Naive thymus-derived CD4-positive, alpha-beta T cell (primary cell): ENCODE data around the gene MAGEB2. TPM values are rescaled to one million over a fixed set of nuclear protein-coding genes. Genes with fewer than 3 reads are reported as not detected.

Source experiments
- ATAC-seq: fragments of 150-1000 bp; cut with Tn5 transposase; 2 replicates; pipeline ENCODE4 v1.10.0; 2021; ENCODE audit warnings: mild to moderate bottlenecking, moderate library complexity
- CTCF ChIA-PET: fragments of 350-600 bp; sonication (Branson Sonifier 250); formaldehyde crosslinking; loops from one replicate; lab custom pipeline; 2021; ENCODE audit warnings: antibody characterized with exemption; lab: Charles Lee
- POLR2A ChIA-PET: fragments of 350-600 bp; sonication (Branson Sonifier 250); formaldehyde crosslinking; loops from one replicate; lab custom pipeline; 2021; ENCODE audit warnings: antibody characterized with exemption, inconsistent platforms; lab: Charles Lee
- DNase-seq, 9 donors: peaks; one replicate each; pipeline versions ENCODE4 v3.0.0 to v3.0.0-alpha.2; 2020 to 2022; ENCODE audit warnings: mixed read lengths in 1 of 9
- H3K27ac ChIP-seq: one replicate; pipeline ENCODE4 v1.7.0; 2013; ENCODE audit warnings: mild to moderate bottlenecking, low read depth, low read length, moderate library complexity
- H3K27me3 ChIP-seq, 2 donors: one replicate each; pipeline ENCODE4 v1.7.0; 2013; ENCODE audit warnings: low read length in 2 of 2, mild to moderate bottlenecking in 2 of 2, moderate library complexity in 2 of 2; ENCODE audit not compliant: control insufficient read depth in 2 of 2, insufficient read depth in 2 of 2
- H3K36me3 ChIP-seq, 3 experiments: 1 replicate in 2 of 3; 2 replicates in 1 of 3; pipeline ENCODE4 v1.7.0; 2013; ENCODE audit warnings: low read length in 3 of 3, mild to moderate bottlenecking in 3 of 3, moderate library complexity in 1 of 3; ENCODE audit not compliant: insufficient read depth in 3 of 3, control insufficient read depth in 2 of 3
- H3K4me1 ChIP-seq, 2 donors: one replicate each; pipeline ENCODE4 v1.7.0; 2013; ENCODE audit warnings: low read length in 2 of 2, mild to moderate bottlenecking in 2 of 2, moderate library complexity in 1 of 2; ENCODE audit not compliant: control insufficient read depth in 2 of 2, insufficient read depth in 2 of 2
- H3K4me3 ChIP-seq: 2 replicates; pipeline ENCODE4 v1.7.0; 2013; ENCODE audit warnings: mild to moderate bottlenecking, low read length
- H3K9me3 ChIP-seq, 3 experiments: 1 replicate in 2 of 3; 2 replicates in 1 of 3; pipeline ENCODE4 v1.7.0; 2013; ENCODE audit warnings: low read length in 3 of 3; ENCODE audit not compliant: control insufficient read depth in 2 of 3
- H3K27ac Mint-ChIP-seq, 9 donors: one replicate each; pipeline ENCODE4 v1.8.0; 2020 to 2022; ENCODE audit warnings: mixed read lengths in 9 of 9, mild to moderate bottlenecking in 8 of 9, moderate library complexity in 5 of 9, inconsistent platforms in 2 of 9
- H3K27me3 Mint-ChIP-seq, 5 donors: one replicate each; pipeline ENCODE4 v1.8.0; 2021 to 2022; ENCODE audit warnings: mixed read lengths in 5 of 5, mild to moderate bottlenecking in 1 of 5
- H3K36me3 Mint-ChIP-seq, 5 donors: one replicate each; pipeline ENCODE4 v1.8.0; 2020 to 2022; ENCODE audit warnings: mixed read lengths in 5 of 5, mild to moderate bottlenecking in 3 of 5, inconsistent platforms in 1 of 5
- H3K4me1 Mint-ChIP-seq, 7 donors: one replicate each; pipeline ENCODE4 v1.8.0; 2020 to 2022; ENCODE audit warnings: mixed read lengths in 7 of 7, mild to moderate bottlenecking in 3 of 7, inconsistent platforms in 1 of 7
- H3K4me3 Mint-ChIP-seq, 10 donors: one replicate each; pipeline ENCODE4 v1.8.0; 2020 to 2022; ENCODE audit warnings: mild to moderate bottlenecking in 10 of 10, mixed read lengths in 10 of 10, moderate library complexity in 6 of 10, inconsistent platforms in 2 of 10
- H3K9me3 Mint-ChIP-seq, 11 donors: one replicate each; pipeline ENCODE4 v1.8.0; 2020 to 2022; ENCODE audit warnings: mixed read lengths in 11 of 11, mild to moderate bottlenecking in 4 of 11, inconsistent platforms in 1 of 11, moderate library complexity in 1 of 11
- intact Hi-C, 2 donors: fragments of 100-400 bp; cut with micrococcal nuclease; formaldehyde crosslinking; loops; one replicate each; pipeline ENCODE4 v1.15.1; 2023
- polyA plus RNA-seq, 2 donors: library from polyadenylated mRNA; unstranded; fragments of 300-500 nt; fragmentation: Illumina TruSeq; gene quantifications; one replicate each; pipeline ENCODE4 v1.2.3, GENCODE V29; 2021
- total RNA-seq, 6 experiments: library from RNA in 5 of 6; stranded (reverse) in 5 of 6; gene quantifications; 1 replicate in 5 of 6; 2 replicates in 1 of 6; pipeline ENCODE4 v1.2.3 and lab custom pipeline; 2021 to 2026

Gene MAGEB2
- total and polyA plus RNA-seq, 7 experiments from 2014 or later, result not detected

- DNase-seq (no peak), ATAC-seq (no peak)
- POLR2A ChIA-PET, result no interaction called here
- Mint-ChIP-seq H3K36me3 (no peaks in the 10 kb centered on the region), H3K4me1 (no peaks in the 10 kb centered on the region), H3K27me3 (peaks cover 0 to 6% (median 0%) of the 10 kb centered on the region in 5 donors), H3K9me3 (peaks cover 0 to 5% (median 0%) of the 10 kb centered on the region in 11 donors), H3K4me3 (no peak overlapping the region), H3K27ac (no peak overlapping the region)
- CTCF ChIA-PET, result no interaction called here
- intact Hi-C loops, result no loop called here
- H3K27ac ChIP-seq, result no peak overlapping the region
- no peak overlapping the region for H3K4me3 ChIP-seq
- H3K36me3 ChIP-seq, result no peaks in the 10 kb centered on the region
- no peaks in the 10 kb centered on the region for H3K27me3 ChIP-seq
- no peaks in the 10 kb centered on the region for H3K9me3 ChIP-seq
- H3K4me1 ChIP-seq, result no peaks in the 10 kb centered on the region
Observed at GRCh38 chrX:30262763-30263162, 47.4 kb downstream of the MAGEB2 start.

Other genes starting within 250 kb of the MAGEB2 start
- gene MAGEB3, start 15.1 kb downstream of the MAGEB2 start, total RNA-seq, result not detected
- gene MAGEB3, start 15.1 kb downstream of the MAGEB2 start, polyA plus RNA-seq, result not detected
- gene MAGEB4, start 26.4 kb downstream of the MAGEB2 start, total RNA-seq, result not detected
- not detected for gene MAGEB4, start 26.4 kb downstream of the MAGEB2 start, polyA plus RNA-seq
- not detected for gene MAGEB1, start 31.6 kb downstream of the MAGEB2 start, total RNA-seq
- gene MAGEB1, start 31.6 kb downstream of the MAGEB2 start, polyA plus RNA-seq, result not detected
- not detected for gene NR0B1, start 93.8 kb downstream of the MAGEB2 start, total RNA-seq
- not detected for gene NR0B1, start 93.8 kb downstream of the MAGEB2 start, polyA plus RNA-seq